OCI-M2 (cell line): ENCODE results near the gene ZBTB32.
A peak's percentile ranks its signal among the peaks of the same experiment; 100 is the strongest.
"Not testable (repeated sequence)": the region's sequence is repeated elsewhere in the genome, so short reads cannot be mapped to it uniquely, and the experiment has no call there.

Experiments used
- DNase-seq: peaks from one replicate; lab custom pipeline; 2025; ENCODE audit not compliant: unreplicated experiment; lab: John Stamatoyannopoulos, UW

ZBTB32 gene

GRCh38 chr19:35704218-35704617 is at the start of gene ZBTB32:
ZBTB32 (plus strand) TSS chr19:35704558; CDS start chr19:35714627, 10,069 bp downstream.
- DNase-seq: no peak

- not testable (repeated sequence) for DNase-seq
These were observed 49.5 kb upstream of the ZBTB32 start for GRCh38 chr19:35654828-35655227.

- DNase-seq: no peak
These were observed 48.8 kb upstream of the ZBTB32 start for GRCh38 chr19:35655600-35655999.

- no peak for DNase-seq
These were observed 47.7 kb upstream of the ZBTB32 start for GRCh38 chr19:35656700-35657099.

GRCh38 chr19:35657904-35658700 is 46.3 kb upstream of the ZBTB32 start:
- no peak for DNase-seq

GRCh38 chr19:35661995-35662340 is 42.4 kb upstream of the ZBTB32 start:
- no peak for DNase-seq

GRCh38 chr19:35663981-35664380 is 40.4 kb upstream of the ZBTB32 start:
- DNase-seq: no peak

GRCh38 chr19:35665157-35665556 is 39.2 kb upstream of the ZBTB32 start:
- DNase-seq: no peak

GRCh38 chr19:35665604-35666003 is 38.8 kb upstream of the ZBTB32 start:
- DNase-seq: no peak

GRCh38 chr19:35666251-35666913 is 38.0 kb upstream of the ZBTB32 start, which contains the start of gene UPK1A:
UPK1A (plus strand) TSS chr19:35666517; CDS start chr19:35666813, 296 bp downstream.
- DNase-seq: no peak

- no peak for DNase-seq
These were observed 34.8 kb upstream of the ZBTB32 start for GRCh38 chr19:35669566-35669965.

- no peak for DNase-seq
These were observed 34.4 kb upstream of the ZBTB32 start for GRCh38 chr19:35669974-35670373.

- no peak for DNase-seq
These were observed 33.7 kb upstream of the ZBTB32 start for GRCh38 chr19:35670686-35671085.

GRCh38 chr19:35671818-35672217 is 32.5 kb upstream of the ZBTB32 start:
- peak; percentile 38 for DNase-seq

- DNase-seq: no peak
These were observed 31.1 kb upstream of the ZBTB32 start for GRCh38 chr19:35673121-35673804.

GRCh38 chr19:35675589-35676140 is 28.7 kb upstream of the ZBTB32 start:
- DNase-seq: no peak

GRCh38 chr19:35689836-35690235 is 14.5 kb upstream of the ZBTB32 start:
- no peak for DNase-seq

GRCh38 chr19:35691106-35691505 is 13.3 kb upstream of the ZBTB32 start:
- not testable (repeated sequence) for DNase-seq

GRCh38 chr19:35692010-35692409 is 12.3 kb upstream of the ZBTB32 start:
- DNase-seq: no peak

GRCh38 chr19:35693422-35693821 is 10.9 kb upstream of the ZBTB32 start:
- no peak for DNase-seq

- peak; percentile 98 for DNase-seq
These were observed 10.3 kb upstream of the ZBTB32 start for GRCh38 chr19:35693835-35694599.
